Activated CD4-positive, alpha-beta T cell treated with anti-CD3 and anti-CD28 coated beads, Interleukin-2, amount 10 ng/mL, durations not matched to agents 7 days and 5 days (primary cell): Measurements from ENCODE around the gene GRHL1. TPM values are rescaled to one million over a fixed set of nuclear protein-coding genes. Genes with fewer than 3 reads are reported as not detected.

Source experiments
- CTCF ChIA-PET: fragments of 350-600 bp; sonication (Branson Sonifier 250); formaldehyde crosslinking; loops from one replicate; lab custom pipeline; 2021; ENCODE audit warnings: antibody characterized with exemption; lab: Charles Lee
- POLR2A ChIA-PET: fragments of 350-600 bp; sonication (Branson Sonifier 250); formaldehyde crosslinking; loops from one replicate; lab custom pipeline; 2021; ENCODE audit warnings: antibody characterized with exemption; lab: Charles Lee
- DNase-seq: peaks from one replicate; pipeline ENCODE4 v3.0.0-alpha.2; 2020
- H3K27ac Mint-ChIP-seq: one replicate; pipeline ENCODE4 v1.8.0; 2021; ENCODE audit warnings: mild to moderate bottlenecking, moderate library complexity, mixed read lengths
- H3K27me3 Mint-ChIP-seq: one replicate; pipeline ENCODE4 v1.8.0; 2021; ENCODE audit warnings: mixed read lengths
- H3K36me3 Mint-ChIP-seq: one replicate; pipeline ENCODE4 v1.8.0; 2021; ENCODE audit warnings: low read depth, mixed read lengths
- H3K4me1 Mint-ChIP-seq: one replicate; pipeline ENCODE4 v1.8.0; 2021; ENCODE audit warnings: mixed read lengths
- H3K4me3 Mint-ChIP-seq: one replicate; pipeline ENCODE4 v1.8.0; 2021; ENCODE audit warnings: mild to moderate bottlenecking, moderate library complexity, mixed read lengths
- H3K9me3 Mint-ChIP-seq: one replicate; pipeline ENCODE4 v1.8.0; 2021; ENCODE audit warnings: mixed read lengths
- total RNA-seq, 2 experiments: library from RNA; stranded (reverse); gene quantifications; one replicate each; pipeline ENCODE4 v1.2.3, GENCODE V29; 2021

GRHL1 gene
- total RNA-seq, 2 experiments from 2014 or later = 0.25 to 0.27 TPM

- ChIA-PET CTCF (interaction anchor here (1.9 kb wide), 1 partner anchor 20 kb away, joined by 6 read pairs; no protein-coding TSS in a partner anchor), POLR2A (no interaction called here)
- no peaks in the 10 kb centered on the region for H3K4me1 Mint-ChIP-seq
- no peaks in the 10 kb centered on the region for H3K36me3 Mint-ChIP-seq
- H3K9me3 Mint-ChIP-seq = no peaks in the 10 kb centered on the region
- no peak overlapping the region for H3K4me3 Mint-ChIP-seq
- no peak for DNase-seq
- H3K27ac Mint-ChIP-seq = no peak overlapping the region
- peaks cover 27% of the 10 kb centered on the region for H3K27me3 Mint-ChIP-seq
Measured at GRCh38 chr2:10003206-10004125, 52.0 kb downstream of the GRHL1 start.

DNA sequence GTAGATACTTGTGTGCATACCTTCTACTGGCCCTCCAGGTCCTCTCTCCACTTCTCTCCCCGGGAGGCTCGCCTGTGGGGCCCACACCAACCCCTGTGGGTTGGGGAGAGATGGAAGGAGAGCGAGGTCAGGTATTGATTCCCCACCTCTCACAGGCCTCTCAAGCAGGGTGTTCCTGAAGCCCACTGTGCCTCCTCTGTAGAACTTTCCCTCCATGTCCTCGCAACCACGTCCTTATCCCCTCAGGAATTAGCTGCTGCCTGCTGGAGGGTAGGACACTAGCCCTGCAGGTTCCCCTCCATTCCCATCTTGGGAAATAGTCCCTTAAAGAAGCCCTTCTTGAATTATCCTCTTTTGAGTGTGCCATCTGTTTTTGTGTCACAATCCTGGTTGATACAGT lies 52.9 kb downstream of the GRHL1 start:
- no peak overlapping the region for H3K4me3 Mint-ChIP-seq
- peaks cover 27% of the 10 kb centered on the region for H3K27me3 Mint-ChIP-seq
- H3K27ac Mint-ChIP-seq = no peak overlapping the region
- DNase-seq = no peak
- POLR2A ChIA-PET = interaction anchor here (0.6 kb wide), 1 partner anchor 20 kb away, joined by 3 read pairs; no protein-coding TSS in a partner anchor
- H3K9me3 Mint-ChIP-seq = no peaks in the 10 kb centered on the region
- CTCF ChIA-PET = no interaction called here
- H3K4me1 Mint-ChIP-seq = no peaks in the 10 kb centered on the region
- H3K36me3 Mint-ChIP-seq = no peaks in the 10 kb centered on the region

GRCh38 chr2:10004836-10005235 lies 53.3 kb downstream of the GRHL1 start:
- Mint-ChIP-seq H3K27me3 (peaks cover 27% of the 10 kb centered on the region), H3K4me3 (no peak overlapping the region), H3K27ac (no peak overlapping the region), H3K36me3 (no peaks in the 10 kb centered on the region), H3K9me3 (no peaks in the 10 kb centered on the region), H3K4me1 (no peaks in the 10 kb centered on the region)
- no peak for DNase-seq
- ChIA-PET CTCF (interaction anchor here (3.3 kb wide), 1 partner anchor 20 kb away, joined by 10 read pairs; no protein-coding TSS in a partner anchor), POLR2A (interaction anchor here (0.6 kb wide), 1 partner anchor 20 kb away, joined by 3 read pairs; no protein-coding TSS in a partner anchor)

- Mint-ChIP-seq H3K9me3 (no peaks in the 10 kb centered on the region), H3K27me3 (peaks cover 27% of the 10 kb centered on the region), H3K27ac (no peak overlapping the region), H3K4me3 (no peak overlapping the region), H3K36me3 (no peaks in the 10 kb centered on the region), H3K4me1 (no peaks in the 10 kb centered on the region)
- CTCF ChIA-PET = interaction anchor here (0.6 to 3.3 kb wide), 4 partner anchors 9 to 21 kb away, joined by 3 to 10 read pairs (median 4); no protein-coding TSS in a partner anchor
- DNase-seq = no peak
- POLR2A ChIA-PET = no interaction called here
Measured at GRCh38 chr2:10005461-10006235, 54.2 kb downstream of the GRHL1 start.

- CTCF ChIA-PET = interaction anchor here (0.6 to 3.3 kb wide), 4 partner anchors 10 to 22 kb away, joined by 3 to 10 read pairs (median 4); no protein-coding TSS in a partner anchor
- Mint-ChIP-seq H3K27me3 (peaks cover 27% of the 10 kb centered on the region), H3K9me3 (no peaks in the 10 kb centered on the region), H3K4me3 (no peak overlapping the region), H3K36me3 (no peaks in the 10 kb centered on the region), H3K27ac (no peak overlapping the region), H3K4me1 (no peaks in the 10 kb centered on the region)
- POLR2A ChIA-PET = no interaction called here
- no peak for DNase-seq
Measured at GRCh38 chr2:10006236-10007161, 55.0 kb downstream of the GRHL1 start.

GRCh38 chr2:10007435-10007834 lies 55.9 kb downstream of the GRHL1 start:
- Mint-ChIP-seq H3K27me3 (peaks cover 27% of the 10 kb centered on the region), H3K4me1 (no peaks in the 10 kb centered on the region), H3K9me3 (no peaks in the 10 kb centered on the region), H3K27ac (no peak overlapping the region), H3K4me3 (no peak overlapping the region), H3K36me3 (no peaks in the 10 kb centered on the region)
- POLR2A ChIA-PET = no interaction called here
- no peak for DNase-seq
- CTCF ChIA-PET = interaction anchor here (1.4 to 3.3 kb wide), 2 partner anchors 9 to 23 kb away, joined by 3 to 10 read pairs; no protein-coding TSS in a partner anchor

DNA sequence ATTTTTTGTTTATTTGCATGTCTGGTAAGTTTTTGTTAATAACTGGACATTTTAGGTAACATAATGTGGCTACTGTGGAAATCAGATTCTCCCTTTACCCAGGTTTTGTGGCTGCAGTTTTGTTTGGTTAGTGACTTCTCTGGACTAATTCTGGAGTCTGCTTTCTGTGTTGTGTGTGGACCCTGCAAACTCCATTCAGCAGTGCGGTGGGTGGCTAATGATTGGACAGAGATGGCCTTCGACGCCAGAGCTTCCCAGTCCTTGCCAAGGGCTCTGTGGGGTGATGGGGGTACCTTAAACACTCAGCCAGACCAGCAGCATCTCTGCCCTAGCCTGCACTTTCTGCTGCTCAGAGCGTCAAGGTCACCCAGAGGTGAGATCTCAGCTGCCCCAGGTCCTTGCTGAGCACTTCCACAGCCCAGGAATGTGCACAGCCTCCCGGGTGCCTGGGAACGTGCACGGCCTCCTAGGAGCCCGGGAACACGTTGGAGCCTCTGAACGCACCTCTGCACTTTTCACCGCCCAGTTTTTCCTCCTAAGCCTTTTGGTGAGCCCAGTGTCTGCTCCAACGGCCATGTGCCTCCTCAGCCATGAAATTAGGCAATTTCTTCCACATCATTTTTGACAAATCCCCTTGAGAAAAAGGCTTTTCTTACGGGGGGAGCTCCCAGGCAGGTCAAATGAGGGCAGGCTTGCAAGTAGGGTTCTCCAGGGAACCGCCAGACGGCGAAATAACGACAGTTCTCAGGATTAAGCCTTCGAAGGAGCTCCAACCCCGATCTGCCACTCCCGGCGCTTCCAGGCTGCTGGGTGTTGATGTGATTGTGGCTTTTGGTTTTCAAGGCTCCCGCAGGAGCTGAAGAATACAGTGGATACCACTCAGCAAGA lies 56.7 kb downstream of the GRHL1 start:
- Mint-ChIP-seq H3K27me3 (peaks cover 27% of the 10 kb centered on the region), H3K4me3 (no peak overlapping the region), H3K4me1 (no peaks in the 10 kb centered on the region), H3K27ac (no peak overlapping the region), H3K36me3 (no peaks in the 10 kb centered on the region), H3K9me3 (no peaks in the 10 kb centered on the region)
- CTCF ChIA-PET = interaction anchor here (1.4 to 3.3 kb wide), 3 partner anchors 9 to 52 kb away, joined by 3 to 10 read pairs (median 3); no protein-coding TSS in a partner anchor
- no peak for DNase-seq
- POLR2A ChIA-PET = no interaction called here

GRCh38 chr2:10008809-10009176 lies 57.3 kb downstream of the GRHL1 start:
- Mint-ChIP-seq H3K4me3 (no peak overlapping the region), H3K27me3 (peaks cover 27% of the 10 kb centered on the region), H3K27ac (no peak overlapping the region), H3K4me1 (no peaks in the 10 kb centered on the region), H3K9me3 (no peaks in the 10 kb centered on the region), H3K36me3 (no peaks in the 10 kb centered on the region)
- no peak for DNase-seq
- CTCF ChIA-PET = interaction anchor here (1.4 kb wide), 2 partner anchors 8 to 52 kb away, joined by 3 read pairs; no protein-coding TSS in a partner anchor
- POLR2A ChIA-PET = no interaction called here

GRCh38 chr2:10009271-10009810 lies 57.8 kb downstream of the GRHL1 start:
- ChIA-PET POLR2A (no interaction called here), CTCF (interaction anchor here (1.4 kb wide), 1 partner anchor 53 kb away, joined by 3 read pairs; no protein-coding TSS in a partner anchor)
- no peak overlapping the region for H3K4me3 Mint-ChIP-seq
- no peaks in the 10 kb centered on the region for H3K9me3 Mint-ChIP-seq
- no peak overlapping the region for H3K27ac Mint-ChIP-seq
- no peak for DNase-seq
- H3K36me3 Mint-ChIP-seq = no peaks in the 10 kb centered on the region
- H3K27me3 Mint-ChIP-seq = peaks cover 27% of the 10 kb centered on the region
- no peaks in the 10 kb centered on the region for H3K4me1 Mint-ChIP-seq

DNA sequence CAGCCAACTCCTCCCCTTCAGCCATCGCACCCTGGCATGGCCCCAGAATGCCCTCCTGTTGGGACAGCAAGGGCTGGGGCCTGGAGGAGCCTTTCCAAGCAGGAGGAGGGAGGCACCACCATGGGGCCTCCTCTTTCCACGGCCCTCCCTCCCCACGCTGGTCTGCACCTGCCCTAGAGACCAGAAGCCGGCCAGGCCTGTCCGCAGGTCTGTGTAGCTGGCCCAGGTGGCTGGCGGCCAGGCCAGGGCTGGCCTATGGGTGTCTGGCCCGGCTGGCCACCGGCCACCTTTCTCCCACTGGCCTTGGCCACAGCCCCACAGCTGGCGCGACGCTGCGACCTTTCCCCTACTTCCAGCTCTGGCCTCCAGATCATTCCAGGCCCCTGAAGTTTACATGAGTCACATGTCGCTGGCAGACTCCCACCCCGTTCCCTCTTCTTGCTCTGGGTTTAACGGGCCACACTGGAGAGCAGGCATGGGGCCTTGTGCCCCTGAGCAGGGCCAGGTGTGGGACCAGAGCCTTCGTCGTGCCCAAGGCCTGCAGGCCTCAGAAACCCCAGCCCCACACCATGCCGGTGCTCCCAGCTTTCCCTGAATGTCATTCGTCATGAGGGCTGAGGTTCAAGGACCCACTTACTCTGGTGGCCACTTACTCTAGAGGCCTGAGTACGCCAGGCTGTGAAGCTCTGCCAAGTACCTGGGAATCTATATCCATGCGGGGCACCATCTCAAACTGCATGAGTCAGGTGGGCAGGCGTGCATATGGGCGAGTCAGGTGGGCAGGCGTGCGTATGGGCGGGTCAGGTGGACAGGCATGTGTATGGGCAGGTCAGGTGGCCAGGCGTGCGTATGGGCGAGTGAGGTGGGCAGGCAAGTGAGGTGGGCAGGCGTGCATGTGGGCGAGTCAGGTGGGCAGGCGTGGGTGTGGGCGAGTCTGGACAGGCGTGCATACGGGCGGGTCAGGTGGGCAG lies 58.6 kb downstream of the GRHL1 start:
- H3K27ac Mint-ChIP-seq = no peak overlapping the region

More for the DNA sequence above, 58.6 kb downstream of the GRHL1 start:
- Mint-ChIP-seq H3K4me1 (no peaks in the 10 kb centered on the region), H3K27me3 (peaks cover 23% of the 10 kb centered on the region), H3K36me3 (no peaks in the 10 kb centered on the region), H3K9me3 (no peaks in the 10 kb centered on the region), H3K4me3 (no peak overlapping the region)
- no peak for DNase-seq
- ChIA-PET POLR2A (no interaction called here), CTCF (no interaction called here)
